Bronchial epithelial cell (primary cell): ENCODE data around the gene OR10V1. TPM values are rescaled to one million over a fixed set of nuclear protein-coding genes. Genes with fewer than 3 reads are reported as not detected.
"Not testable (repeated sequence)": the region's sequence is repeated elsewhere in the genome, so short reads cannot be mapped to it uniquely, and the experiment has no call there.

Experiments
- DNase-seq: peaks from one replicate; pipeline ENCODE4 v3.0.0-alpha.2; 2010; ENCODE audit warnings: low read depth
- FAIRE-seq: peaks from 2 replicates; lab custom pipeline; 2011; peaks lifted over from hg19 to GRCh38; lab: Jason Lieb, UNC
- H3K27me3 ChIP-seq: 2 replicates; pipeline ENCODE4 v1.5.1; 2011; ENCODE audit warnings: low read length; ENCODE audit not compliant: control insufficient read depth, insufficient read depth
- H3K36me3 ChIP-seq: 2 replicates; pipeline ENCODE4 v1.5.1; 2011; ENCODE audit warnings: low read length; ENCODE audit not compliant: control insufficient read depth, insufficient read depth
- H3K4me3 ChIP-seq: 2 replicates; pipeline ENCODE4 v1.5.1; 2011; ENCODE audit warnings: mild to moderate bottlenecking, low read depth, low read length, control low read depth
- CTCF ChIP-seq: IDR thresholded peaks from 2 replicates; pipeline ENCODE4 v1.5.1; 2011; ENCODE audit warnings: mild to moderate bottlenecking, moderate library complexity, low read length, control low read depth, inconsistent platforms; ENCODE audit not compliant: insufficient read depth, severe bottlenecking
- total RNA-seq: library from RNA; depleted of rRNA; stranded (reverse); fragments of >200 nt; gene quantifications from 2 replicates; pipeline ENCODE4 v1.2.1, GENCODE V29; 2014

Gene OR10V1
- total RNA-seq, 1 donor from 2014 or later, result not detected

DNA sequence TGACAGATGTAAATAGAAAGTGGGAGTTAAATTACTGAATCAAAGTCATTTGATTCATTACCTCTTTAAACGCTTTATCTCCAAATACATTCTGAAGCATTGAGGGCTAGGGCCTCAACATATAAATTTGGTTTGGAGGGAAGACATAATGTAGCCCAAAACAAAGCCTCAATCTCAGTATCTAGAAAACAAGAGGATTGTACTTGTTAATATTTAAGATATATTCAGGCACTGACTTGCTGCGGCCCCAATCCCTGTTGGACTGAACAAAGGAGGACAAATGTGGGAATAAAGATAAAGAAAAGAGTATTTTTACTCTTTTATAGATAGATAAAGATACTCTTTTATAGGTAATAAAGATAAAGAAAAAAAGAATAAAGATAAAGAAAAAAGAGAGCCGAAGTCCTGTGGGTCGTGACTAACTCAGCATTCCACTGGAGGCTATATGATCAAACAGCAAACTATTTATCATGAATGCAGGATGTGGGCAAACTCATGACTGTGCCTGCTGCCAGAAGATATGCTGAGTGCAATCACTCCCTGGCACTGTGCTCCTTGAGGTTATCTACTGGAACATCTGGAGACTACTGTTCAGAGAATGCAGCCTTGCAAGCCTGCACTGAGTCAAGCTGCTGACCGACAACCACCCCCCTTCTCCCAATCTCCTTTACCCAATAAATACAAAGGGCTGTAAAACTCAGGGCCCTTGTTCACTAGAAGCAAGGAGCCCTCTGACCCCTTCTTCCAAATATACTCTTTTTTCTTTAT lies 6.9 kb downstream of the OR10V1 start:
- no peak overlapping the region for H3K4me3 ChIP-seq
- DNase-seq, result peak; percentile 97
- H3K36me3 ChIP-seq, result no peaks in the 10 kb centered on the region
- H3K27me3 ChIP-seq, result no peaks in the 10 kb centered on the region
- no peak for TF ChIP-seq CTCF
- no peak for FAIRE-seq

- no peak overlapping the region for H3K4me3 ChIP-seq
- DNase-seq, result peak; percentile 80
- no peaks in the 10 kb centered on the region for H3K27me3 ChIP-seq
- no peaks in the 10 kb centered on the region for H3K36me3 ChIP-seq
- no peak for TF ChIP-seq CTCF
- no peak for FAIRE-seq
These were observed 8.4 kb downstream of the OR10V1 start for GRCh38 chr11:59705294-59705693.

- H3K27me3 ChIP-seq, FAIRE-seq, H3K4me3 ChIP-seq, DNase-seq, H3K36me3 ChIP-seq: not testable (repeated sequence)
These were observed 10.1 kb downstream of the OR10V1 start for GRCh38 chr11:59703515-59703914.

DNA sequence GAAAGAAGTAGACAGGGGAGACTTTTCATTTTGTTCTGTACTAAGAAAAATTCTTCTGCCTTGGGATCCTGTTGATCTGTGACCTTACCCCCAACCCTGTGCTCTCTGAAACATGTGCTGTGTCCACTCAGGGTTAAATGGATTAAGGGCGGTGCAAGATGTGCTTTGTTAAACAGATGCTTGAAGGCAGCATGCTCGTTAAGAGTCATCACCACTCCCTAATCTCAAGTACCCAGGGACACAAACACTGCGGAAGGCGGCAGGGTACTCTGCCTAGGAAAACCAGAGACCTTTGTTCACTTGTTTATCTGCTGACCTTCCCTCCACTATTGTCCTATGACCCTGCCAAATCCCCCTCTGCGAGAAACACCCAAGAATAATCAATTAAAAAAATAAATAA lies 13.5 kb downstream of the OR10V1 start:
- H3K27me3 ChIP-seq, H3K4me3 ChIP-seq, H3K36me3 ChIP-seq, DNase-seq, FAIRE-seq: not testable (repeated sequence)

DNA sequence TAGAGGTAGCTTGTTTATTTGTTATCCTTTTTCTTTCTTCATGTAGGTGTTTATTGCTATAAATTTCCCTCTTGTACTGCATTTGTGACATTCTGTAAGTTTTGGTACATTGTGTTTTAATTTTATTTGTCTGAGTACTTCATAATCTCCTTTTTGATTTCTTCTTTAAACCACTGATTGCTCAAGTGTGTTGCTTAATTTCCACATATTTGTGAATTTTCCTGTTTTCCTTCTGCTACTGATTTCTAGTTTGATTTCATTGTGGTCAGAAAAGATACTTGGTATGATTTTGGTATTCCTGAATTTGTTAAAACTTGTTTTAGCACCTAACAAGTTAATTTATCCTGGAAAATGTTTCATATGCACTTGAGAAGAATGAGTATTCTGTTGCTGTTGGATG lies 15.1 kb downstream of the OR10V1 start:
- Histone ChIP-seq H3K27me3 (no peaks in the 10 kb centered on the region), H3K36me3 (no peaks in the 10 kb centered on the region), H3K4me3 (no peak overlapping the region)
- DNase-seq (no peak), FAIRE-seq (no peak)
- TF ChIP-seq CTCF, result no peak

DNA sequence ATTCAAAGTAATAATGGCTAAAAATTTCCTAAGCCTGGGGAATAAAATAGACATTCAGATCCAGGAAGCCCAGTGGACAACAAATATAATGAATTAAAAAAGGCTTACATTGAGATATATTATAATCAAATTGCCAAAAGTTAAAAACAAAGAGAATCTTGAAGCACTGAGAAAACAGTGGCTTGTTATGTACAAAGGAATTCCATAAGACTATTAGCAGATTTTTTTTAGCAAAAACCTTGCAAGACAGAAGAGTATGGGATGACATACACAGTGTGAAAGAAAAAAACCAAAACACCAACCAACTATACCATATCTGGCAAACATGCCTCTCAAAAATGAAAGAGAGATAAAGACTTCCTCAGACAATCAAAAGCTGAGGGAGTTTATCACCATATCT lies 20.7 kb downstream of the OR10V1 start:
- Histone ChIP-seq H3K4me3 (no peak overlapping the region), H3K27me3 (no peaks in the 10 kb centered on the region), H3K36me3 (no peaks in the 10 kb centered on the region)
- DNase-seq (no peak), FAIRE-seq (no peak)
- no peak for TF ChIP-seq CTCF

GRCh38 chr11:59691156-59691555 lies 22.5 kb downstream of the OR10V1 start:
- H3K4me3 ChIP-seq, result no peak overlapping the region
- H3K27me3 ChIP-seq, result no peaks in the 10 kb centered on the region
- no peak for FAIRE-seq
- TF ChIP-seq CTCF, result no peak
- no peak for DNase-seq
- H3K36me3 ChIP-seq, result no peaks in the 10 kb centered on the region
